Lower leg skin (tissue), 3 donors: ENCODE data around the gene KRTAP10-7.

Experiments used
- POLR2A ChIP-seq, 2 donors: fragments of 450-650 bp; IDR thresholded peaks; one replicate each; pipeline ENCODE4 v1.6.1; 2016 to 2017; ENCODE audit warnings: antibody characterized with exemption in 2 of 2, mild to moderate bottlenecking in 1 of 2, moderate library complexity in 1 of 2
- TF ChIP-seq, protein P1 (sequence below), 3 donors: fragments of 450-650 bp; IDR thresholded peaks; one replicate each; pipeline ENCODE4 v1.5.1; 2016; ENCODE audit warnings: antibody characterized with exemption in 3 of 3, mild to moderate bottlenecking in 3 of 3, moderate library complexity in 2 of 3

DNA sequence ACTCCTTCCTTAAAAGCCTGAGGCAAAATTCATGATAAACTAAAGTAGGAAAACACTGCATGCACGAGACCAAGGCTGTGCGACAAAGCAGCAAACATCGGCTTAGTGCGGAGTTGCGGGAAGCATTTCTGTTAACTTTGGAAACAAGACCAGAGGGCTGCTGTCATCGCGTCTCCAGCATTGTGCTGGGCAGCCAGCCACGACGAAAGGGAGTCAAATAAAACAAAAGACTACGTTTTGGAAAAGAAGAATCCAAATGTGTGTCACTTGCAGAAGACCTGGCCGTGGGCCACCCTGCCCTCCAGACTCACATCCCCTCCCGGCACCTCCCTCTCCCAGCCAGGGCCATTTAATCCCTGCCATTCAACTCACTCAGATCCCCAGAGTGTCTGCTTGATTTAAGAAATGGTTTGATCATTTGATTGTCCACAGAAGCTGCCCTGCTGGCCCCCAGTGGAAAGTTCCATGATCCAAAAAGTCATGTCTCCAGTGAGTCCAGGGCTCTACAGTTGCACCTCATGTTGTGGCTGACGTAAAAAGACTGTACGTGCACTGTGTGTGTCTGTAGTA, 43.4 kb downstream of the KRTAP10-7 start:
- no peak for TF ChIP-seq POLR2A (IDR thresholded peaks at IDR 0.05)
- TF ChIP-seq, protein P1, sequence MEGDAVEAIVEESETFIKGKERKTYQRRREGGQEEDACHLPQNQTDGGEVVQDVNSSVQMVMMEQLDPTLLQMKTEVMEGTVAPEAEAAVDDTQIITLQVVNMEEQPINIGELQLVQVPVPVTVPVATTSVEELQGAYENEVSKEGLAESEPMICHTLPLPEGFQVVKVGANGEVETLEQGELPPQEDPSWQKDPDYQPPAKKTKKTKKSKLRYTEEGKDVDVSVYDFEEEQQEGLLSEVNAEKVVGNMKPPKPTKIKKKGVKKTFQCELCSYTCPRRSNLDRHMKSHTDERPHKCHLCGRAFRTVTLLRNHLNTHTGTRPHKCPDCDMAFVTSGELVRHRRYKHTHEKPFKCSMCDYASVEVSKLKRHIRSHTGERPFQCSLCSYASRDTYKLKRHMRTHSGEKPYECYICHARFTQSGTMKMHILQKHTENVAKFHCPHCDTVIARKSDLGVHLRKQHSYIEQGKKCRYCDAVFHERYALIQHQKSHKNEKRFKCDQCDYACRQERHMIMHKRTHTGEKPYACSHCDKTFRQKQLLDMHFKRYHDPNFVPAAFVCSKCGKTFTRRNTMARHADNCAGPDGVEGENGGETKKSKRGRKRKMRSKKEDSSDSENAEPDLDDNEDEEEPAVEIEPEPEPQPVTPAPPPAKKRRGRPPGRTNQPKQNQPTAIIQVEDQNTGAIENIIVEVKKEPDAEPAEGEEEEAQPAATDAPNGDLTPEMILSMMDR (IDR thresholded peaks at IDR 0.05), result no peak
